NT2/D1 (cell line): ENCODE results near the gene NAALADL1.

Experiments
- SUZ12 ChIP-seq: IDR thresholded peaks from 2 replicates; pipeline ENCODE4 v1.6.1; 2011; ENCODE audit not compliant: insufficient read length, insufficient read depth; ENCODE audit errors: extremely low read depth
- YY1 ChIP-seq: IDR thresholded peaks from 2 replicates; pipeline ENCODE4 v1.6.1; 2011; ENCODE audit not compliant: insufficient read length, insufficient read depth

- TF ChIP-seq SUZ12 (peak; percentile 80), YY1 (no peak)
Observed at GRCh38 chr11:65027213-65028067, 30.9 kb downstream of the NAALADL1 start, which contains the start of gene SNX15.
